ENCODE results near the gene CBX5.
"Not testable (repeated sequence)": the region's sequence is repeated elsewhere in the genome, so short reads cannot be mapped to it uniquely, and the experiment has no call there.

The CBX5 gene

DNA sequence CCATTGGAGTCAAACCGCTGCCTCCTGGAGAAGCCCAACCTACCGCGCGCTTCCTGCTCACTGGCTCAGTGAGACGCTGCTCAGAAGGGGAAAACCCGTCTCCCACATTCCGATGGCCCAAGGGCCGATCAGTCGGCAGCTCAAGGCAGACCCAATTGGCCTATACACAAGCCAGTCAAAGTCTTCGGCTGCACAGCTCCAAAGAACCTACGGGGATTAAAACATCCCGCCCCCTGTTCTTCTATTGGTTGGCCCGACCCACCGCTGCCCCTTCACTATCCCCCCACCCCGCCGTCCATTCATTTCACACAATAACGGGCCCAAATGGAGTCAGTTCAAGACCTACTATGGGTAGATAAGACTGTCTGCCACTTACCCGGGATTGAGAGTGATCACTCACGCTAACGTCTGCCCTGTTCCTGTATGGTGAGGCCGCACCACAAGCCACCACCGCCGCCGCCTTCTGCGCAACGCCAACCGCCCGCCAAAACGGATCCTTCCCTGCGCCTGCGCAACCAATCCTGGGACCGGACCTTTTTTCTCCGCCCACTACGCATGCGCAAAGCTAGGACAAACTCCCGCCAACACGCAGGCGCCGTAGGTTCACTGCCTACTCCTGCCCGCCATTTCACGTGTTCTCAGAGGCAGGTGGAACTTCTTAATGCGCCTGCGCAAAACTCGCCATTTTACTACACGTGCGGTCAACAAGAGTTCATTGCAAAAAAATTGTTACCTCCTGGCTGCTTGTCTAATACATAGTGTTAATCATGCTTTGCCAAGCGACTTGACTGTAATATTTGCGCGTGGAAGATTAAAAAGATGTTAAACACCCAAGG, at the start of gene CBX5:
TSS of gene CBX5 (minus strand) at position 491 of the 836 bp plus-strand sequence. CDS start 22,472 bp downstream, outside the sequence.
- DNase-seq (ENCODE audit: insufficient read length, low spot score) (peak; percentile 98), FAIRE-seq (peak; percentile 42)

DNA sequence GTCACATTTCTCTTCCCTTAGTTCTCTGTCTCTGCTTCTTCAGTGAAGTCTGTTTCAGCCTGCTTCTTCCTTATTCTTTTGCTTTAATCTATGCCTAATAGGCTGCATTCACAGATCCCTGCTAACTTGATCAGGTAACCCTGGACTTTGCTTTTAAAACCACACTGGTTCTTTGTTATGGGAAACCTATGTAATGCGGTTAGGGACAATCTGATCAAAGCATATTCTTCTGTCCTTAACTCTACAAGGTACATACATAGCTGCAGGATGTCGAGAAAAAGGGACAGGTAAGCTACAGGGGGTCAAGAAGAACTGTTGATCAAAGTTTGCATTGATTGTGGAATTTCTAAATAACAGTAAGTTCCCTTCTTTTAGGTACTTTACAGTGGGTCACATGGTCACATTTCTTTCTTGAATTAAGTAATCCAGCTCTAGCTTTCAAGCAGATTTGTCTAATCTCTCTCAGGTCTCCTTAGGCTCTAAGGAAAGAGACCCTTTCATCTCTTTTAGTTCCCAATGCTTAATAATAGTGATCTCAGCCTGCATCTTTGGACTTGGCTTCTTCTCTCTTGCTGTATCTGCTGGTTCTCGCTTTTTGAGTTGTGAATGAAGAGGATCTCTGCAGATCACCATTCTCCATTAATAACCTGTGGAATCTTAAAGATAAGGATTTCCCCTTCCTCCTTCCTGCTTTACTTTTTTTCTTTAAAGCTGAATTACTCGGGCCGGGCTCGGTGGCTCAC, 48.8 kb upstream of the CBX5 start:
- no peak for FAIRE-seq
- no peak for DNase-seq (ENCODE audit: insufficient read length, low spot score)

DNA sequence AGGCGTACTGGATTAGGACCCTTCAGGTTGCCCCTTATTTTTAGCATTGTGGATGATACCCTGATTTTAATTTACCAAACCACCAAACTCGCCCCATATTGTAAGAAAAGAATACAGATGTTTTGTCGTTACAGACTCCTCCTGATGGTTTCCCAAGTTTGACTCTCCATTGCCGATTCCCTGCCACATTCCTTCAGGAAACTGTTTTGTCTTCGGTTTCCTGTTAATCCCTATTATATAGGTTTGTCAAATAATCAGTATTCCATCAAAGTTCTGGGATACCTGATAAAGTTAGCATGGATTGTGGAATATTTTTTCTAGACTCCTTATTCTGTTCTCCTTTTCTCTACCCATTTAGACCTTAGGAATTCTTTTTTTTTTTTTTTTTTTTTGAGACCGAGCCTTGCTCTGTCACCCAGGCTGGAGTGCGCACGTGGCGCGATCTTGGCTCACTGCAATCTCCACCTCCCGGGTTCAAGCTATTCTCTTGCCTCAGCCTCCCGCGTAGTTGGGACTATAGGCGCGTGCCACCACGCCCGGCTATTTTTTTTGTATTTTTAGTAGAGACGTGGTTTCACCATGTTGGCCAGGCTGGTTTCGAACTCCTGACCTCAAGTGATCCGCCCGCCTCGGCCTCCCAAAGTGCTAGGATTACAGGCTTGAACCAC, 45.7 kb upstream of the CBX5 start:
- DNase-seq (ENCODE audit: insufficient read length, low spot score); FAIRE-seq: not testable (repeated sequence)

DNA sequence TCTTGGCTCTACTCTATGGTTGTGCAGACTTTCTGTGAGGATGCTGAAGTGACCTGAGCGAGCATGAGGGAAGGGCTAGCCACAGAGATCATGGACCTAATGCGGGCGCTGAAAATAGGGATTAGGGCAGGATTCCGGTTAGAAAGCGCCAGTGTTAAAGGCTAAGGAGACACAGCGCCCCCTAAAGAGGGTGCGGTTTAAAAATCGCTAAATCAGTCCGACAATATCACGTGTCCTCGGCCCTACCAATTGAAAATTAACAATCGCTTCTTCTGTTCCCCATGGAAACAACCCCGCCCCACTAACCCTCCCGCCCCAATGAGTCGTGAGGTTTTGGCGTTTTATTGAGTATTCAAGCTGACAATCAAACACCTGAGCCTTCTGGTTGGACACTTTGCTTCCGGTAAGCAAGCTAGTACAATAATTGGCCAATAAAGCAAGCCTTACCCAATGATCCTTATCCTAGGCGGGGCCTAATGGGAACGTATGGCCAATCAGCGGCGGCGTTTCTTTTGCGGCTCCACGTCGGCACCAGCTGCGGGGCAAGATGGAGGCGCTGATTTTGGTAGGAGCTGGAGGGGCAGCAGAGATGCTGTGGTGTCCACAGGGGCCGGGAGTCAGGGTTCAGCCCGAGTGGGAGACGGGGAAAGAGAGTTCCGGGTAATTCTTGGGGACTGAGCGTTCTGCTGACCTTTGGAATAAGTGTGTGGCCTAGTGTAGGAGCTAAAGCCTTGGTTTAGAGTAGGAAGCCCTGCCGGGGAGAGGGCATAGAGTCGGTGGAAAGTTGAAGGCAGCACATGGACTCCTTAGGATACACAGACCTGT, 44.9 kb upstream of the CBX5 start, which contains the start of gene COPZ1:
TSS of gene COPZ1 (plus strand) at position 515 of the 825 bp plus-strand sequence. CDS start at position 548, 33 bp downstream.
- FAIRE-seq = peak; percentile 81

DNA sequence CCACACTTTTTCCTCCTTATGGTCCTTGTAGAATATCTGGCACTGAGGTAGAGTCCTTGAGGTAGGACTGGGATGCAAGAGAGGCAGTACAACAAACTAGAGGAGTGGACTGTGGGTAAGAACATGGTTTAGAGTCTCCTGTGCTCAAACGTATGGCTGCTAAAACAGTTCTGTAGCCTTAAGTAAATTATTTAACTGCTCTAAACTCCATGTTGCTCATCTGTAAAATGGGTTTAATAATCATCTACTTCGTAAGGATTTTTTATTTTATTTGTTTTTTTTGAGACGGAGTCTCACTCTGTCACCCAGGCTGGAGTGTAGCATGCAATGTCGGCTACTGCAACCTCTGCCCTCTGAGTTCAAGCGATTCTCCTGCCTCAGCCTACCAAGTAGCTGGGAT, 41.4 kb upstream of the CBX5 start:
- DNase-seq (ENCODE audit: insufficient read length, low spot score) (no peak), FAIRE-seq (no peak)

More for the DNA sequence above, 44.9 kb upstream of the CBX5 start, which contains the start of gene COPZ1:
- DNase-seq (ENCODE audit: insufficient read length, low spot score) = peak; percentile 98

DNA sequence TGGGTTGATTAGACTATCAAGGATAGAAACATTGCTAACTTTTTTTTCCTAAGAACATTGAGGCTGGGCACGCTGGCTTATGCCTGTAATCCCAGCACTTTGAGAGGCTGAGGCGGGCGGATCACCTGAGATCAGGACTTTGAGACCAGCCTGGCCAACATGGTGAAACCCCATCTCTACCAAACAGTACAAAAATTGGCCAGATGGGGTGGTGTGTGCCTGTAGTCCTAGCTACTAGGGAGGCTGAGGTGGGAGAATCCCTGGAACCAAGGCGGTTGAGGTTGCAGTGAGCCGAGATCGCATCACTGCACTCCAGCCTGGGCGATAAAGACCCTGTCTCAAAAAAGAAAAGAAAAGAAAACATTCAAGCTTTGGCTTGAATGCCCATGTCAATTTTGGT, 32.4 kb upstream of the CBX5 start:
- DNase-seq (ENCODE audit: insufficient read length, low spot score); FAIRE-seq: not testable (repeated sequence)

DNA sequence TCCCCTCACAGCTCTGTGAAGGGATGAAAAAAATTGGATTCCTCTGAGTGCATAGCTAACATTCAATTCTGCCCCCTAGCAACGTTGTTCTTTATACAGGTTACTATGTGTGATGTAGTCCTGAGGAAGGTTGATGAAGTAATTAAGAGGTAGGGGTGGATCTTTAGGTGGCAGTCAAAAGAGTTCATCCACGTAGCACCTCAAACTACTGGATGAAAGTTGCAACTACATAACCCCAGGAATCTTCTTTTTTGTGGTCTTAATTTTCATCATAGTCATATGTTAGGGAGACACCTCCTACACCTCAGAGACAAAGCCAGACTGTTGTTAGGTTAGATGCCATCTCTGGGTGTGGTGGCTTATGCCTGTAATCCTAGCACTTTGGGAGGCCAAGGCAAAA, 31.1 kb upstream of the CBX5 start:
- FAIRE-seq = no peak
- no peak for DNase-seq (ENCODE audit: insufficient read length, low spot score)

DNA sequence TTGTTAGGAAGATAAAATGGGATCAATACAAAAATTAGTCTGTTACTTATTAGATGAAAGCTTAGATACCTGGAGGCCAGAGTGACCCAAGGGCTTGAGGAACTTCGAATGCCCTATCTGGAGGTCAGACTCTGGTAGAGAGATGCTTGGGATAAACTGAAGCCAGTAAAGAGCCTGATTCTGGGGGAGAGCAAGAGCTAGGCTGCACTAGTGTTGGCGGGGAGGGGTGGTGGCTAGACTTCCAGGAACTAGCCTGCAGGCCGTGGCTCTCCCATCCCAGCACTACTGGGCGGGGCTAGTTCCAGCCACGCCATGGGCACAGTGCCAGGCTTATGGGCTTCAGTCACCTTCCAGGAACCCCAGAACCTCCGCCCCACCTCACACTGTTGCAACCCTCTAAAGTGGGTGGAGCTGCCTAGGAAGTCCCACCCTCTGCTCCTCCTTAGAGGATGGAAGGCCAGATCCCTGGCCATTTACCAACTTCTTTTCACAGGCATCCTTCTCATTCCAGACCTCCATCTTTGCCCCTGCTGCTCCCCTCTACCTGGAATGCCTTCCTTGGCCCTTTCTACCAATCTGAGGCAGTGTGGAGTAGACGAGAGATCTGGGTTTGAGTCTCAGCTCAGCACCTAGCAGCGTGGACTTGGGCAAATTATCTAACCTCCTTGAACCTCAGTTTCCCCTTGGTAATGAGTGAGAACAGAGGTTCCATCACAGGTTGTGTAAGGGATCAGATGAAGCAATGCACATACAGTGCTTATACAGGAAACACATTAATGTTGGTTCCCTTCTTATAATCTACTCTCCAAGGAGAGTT, 27.2 kb upstream of the CBX5 start:
- DNase-seq (ENCODE audit: insufficient read length, low spot score) (peak; percentile 65), FAIRE-seq (no peak)

DNA sequence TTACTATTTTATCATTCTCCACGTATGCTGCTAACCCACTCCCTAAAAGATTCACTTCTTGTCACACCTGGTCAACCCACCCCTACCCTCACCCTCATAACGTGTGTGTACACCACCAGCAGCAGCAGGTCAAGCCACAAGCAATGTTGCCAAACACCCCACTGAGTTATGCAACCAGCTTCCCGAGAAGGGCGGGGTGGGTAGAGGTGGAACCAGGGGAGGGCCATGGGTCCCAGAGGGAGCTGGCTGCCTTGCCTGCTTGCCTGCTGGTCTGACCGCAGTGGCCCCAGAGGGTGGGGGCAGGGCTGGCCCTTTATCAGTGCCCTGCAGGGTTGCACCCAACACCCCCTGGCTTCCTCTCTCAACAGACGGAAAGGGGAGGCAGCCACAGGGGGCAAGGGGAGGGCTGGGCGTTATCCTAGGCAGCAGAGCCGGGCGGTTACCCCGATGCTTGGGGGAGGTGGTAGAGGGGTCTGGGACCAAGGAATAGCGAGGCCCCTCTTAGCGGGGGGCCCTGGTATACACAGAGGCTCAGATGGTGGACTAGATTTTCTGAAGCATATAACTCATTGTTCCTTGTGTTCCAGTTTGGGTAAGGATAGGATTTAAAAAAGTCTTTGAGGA, 24.4 kb upstream of the CBX5 start:
- DNase-seq (ENCODE audit: insufficient read length, low spot score) = peak; percentile 79

DNA sequence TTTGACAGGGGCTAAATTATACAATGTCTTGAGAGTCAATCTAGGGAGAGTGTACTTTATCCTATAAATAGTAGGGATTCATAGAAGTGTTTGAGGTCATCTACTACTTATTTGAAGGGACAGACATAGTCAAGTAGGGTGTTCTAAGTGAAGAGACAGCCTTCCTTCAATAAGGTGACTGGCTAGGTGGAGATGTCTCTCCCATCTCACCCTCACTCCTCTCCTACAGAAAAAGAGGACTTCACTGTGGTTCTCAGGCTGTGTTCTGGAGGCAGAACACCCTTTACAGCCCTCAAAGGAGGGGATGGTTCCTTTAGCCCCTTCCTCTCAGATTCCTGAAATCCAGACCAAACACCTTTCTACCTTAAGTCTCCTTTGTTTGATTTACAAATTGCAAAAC, 23.7 kb upstream of the CBX5 start:
- DNase-seq (ENCODE audit: insufficient read length, low spot score) (no peak), FAIRE-seq (no peak)

More for the DNA sequence above, 24.4 kb upstream of the CBX5 start:
- no peak for FAIRE-seq

DNA sequence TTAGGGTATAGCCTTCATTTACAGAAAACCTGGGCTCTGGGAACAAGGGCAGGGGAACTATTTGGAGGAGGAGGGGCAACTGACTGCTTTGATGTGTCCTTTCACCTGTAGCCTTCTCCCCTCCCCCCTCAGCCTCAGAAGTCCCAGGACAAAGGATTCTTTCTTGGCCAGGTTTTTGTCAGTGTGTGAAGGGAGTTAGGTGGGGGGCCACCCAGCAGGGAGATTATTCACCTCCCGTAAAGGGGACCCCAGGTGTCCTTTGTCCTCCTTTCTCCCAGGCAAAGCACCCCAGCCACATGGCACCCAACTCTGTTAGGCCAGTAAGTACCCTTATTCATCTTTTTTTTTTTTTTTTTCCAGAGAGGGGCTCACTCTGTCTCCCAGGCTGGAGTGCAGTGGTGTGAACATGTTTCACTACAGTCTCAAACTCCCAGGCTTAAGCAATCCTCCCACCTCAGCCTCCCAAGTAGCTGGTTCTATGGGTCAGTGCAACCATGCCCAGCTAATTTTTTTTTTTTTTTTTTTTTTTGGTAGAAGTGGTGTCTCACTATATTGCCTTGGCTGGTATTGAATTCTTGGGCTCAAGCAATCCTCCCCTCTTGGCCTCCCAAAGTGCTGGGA, 21.6 kb upstream of the CBX5 start:
- FAIRE-seq (no peak), DNase-seq (ENCODE audit: insufficient read length, low spot score) (no peak)

DNA sequence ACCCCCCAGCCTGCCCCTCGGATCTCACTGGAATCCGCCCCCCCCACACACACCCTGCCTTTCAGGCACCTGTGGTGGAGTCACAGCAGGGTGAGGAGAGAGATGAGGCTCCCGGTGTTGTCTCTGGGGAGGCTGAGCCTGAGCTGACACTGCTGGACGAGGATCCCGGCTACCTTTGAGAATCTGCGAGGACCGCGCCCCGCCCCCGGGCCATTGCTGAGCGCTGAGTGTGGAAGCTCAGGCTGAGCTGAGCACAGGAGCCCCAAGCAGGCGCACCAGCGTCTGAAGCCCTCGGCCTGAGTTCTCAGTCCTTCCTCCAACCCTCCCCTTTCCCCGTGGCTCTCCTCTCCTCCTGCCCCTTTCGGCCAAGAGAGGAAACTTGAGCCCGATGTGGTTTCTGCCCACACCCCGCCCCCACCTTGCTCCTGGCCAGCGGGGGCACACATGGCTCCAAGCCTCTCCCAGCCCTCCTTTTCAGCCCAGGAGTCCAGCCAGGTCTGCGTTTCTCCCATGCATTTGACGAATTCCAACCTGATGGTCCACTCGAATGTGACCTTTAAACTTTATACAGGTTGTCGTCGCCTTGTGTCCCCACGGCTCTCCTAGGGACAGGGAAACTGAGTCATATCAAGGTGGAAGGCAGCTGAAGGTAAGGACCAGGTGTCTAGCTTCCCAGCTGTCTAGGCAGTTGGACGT, 21.0 kb upstream of the CBX5 start, which contains the start of gene NFE2:
TSS of gene NFE2 (minus strand) at position 284 of the 696 bp plus-strand sequence. CDS start 5,767 bp downstream, outside the sequence.
- FAIRE-seq (no peak), DNase-seq (ENCODE audit: insufficient read length, low spot score) (peak; percentile 68)

DNA sequence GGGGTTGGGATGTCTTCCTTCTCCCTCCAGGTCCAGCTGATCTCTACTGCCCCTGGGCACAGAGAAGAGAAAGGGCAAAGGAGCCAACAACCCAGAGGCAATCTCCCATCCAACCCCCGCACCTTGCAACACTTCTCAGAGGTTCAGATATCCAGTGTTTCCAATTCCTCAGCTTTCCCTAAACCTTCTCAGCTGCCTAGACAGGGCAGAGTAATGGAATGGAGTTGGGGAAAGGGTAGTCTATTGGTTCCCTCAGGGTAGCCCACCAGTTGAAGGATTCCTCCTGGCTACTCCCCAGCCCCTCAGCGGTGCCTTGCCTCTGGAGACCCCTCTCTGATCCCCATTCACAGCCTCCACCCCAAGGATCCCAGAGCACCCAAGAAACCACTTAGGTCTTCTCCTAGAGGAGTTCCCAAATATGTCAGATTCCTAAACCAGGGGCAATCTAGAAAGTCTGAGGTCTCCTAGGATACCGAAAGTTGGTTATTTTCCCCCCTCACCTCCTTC, 20.4 kb upstream of the CBX5 start:
- DNase-seq (ENCODE audit: insufficient read length, low spot score) (no peak), FAIRE-seq (no peak)

DNA sequence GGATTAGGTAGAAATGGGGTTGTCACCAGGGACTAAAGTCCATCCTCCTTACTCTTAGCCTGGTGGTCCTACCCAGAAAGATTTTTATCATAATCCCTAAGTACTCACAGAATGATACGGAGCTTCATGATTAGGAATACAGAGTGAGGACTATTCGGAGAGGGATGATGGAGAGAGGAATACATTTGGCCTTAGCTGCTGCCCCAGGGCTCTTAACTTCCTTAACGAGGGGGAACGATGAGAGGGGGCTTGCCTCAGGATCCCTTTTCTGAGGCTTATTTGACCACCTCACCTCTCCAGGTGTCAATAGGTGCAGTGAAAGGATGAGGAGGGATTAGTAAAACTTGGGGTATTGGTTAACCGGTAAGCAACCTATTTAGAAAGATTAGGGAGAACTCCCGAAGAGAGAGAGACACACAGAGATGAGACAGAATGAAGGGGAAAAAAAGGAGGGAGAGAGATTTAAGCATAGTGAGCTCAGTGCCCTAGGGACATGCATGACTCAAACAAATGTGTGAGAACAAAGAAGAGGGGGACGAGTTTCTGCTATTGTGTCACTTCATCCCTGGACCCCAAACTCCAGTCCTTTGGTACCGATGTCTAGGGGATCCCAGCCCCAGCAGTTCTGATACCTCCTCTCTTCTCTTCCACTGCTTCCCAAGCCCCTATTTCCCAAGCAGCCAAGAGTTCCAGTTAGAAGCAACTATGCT, 19.7 kb upstream of the CBX5 start:
- DNase-seq (ENCODE audit: insufficient read length, low spot score) (no peak), FAIRE-seq (no peak)

DNA sequence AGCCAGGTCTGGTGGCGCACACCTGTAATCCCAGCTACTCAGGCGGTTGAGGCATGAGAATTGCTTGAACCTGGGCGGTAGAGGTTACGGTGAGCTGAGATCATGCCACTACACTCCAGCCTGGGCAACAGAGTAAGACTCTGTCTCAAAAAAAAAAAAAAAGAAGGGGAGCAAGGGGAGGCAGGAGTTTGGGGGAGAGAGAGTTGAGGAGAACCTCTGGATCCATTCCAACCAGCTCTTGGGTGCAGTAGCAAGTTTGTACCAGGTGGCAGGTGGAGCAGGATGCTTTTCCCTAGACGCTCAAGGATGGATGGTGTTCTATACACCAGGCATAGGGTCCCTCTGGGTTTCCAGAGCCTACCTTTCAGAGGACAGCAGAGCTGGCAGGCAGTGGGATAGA, 19.0 kb upstream of the CBX5 start:
- DNase-seq (ENCODE audit: insufficient read length, low spot score) = no peak
- FAIRE-seq = no peak

DNA sequence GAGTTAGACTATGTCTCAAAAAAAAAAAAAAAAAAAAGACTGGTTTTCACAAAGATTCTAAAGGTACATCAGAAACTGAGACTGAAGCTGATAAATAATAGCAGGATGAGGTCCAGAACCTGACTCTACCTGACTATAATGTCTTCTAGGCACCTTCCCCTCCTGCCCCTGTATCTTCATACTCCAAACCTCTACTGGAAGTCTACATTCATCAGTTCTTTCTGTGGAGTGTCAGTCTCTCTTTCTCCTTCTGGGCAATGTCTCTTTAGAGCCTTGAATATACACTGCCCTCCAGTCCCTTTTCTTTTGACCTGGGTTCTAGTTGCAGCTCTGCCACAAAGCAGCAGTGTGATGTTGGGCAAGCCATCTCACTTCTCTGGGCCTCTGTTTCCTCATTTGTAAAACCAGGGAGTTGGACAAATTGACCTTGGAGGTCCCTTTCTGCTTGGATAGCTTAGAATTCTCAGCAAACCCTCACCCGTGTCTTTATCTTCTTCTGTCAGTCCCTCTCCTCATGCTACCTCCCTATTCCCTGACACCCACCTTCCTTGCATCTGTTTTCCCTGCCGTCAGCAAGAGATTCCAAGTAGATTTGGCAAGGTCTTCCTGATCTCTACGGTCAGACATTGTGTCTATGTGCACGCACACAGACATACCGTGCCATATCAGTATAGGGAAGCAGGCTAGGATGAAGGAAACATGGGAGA, 16.6 kb upstream of the CBX5 start:
- DNase-seq (ENCODE audit: insufficient read length, low spot score) (no peak), FAIRE-seq (no peak)
